ENCODE results near the gene LACTBL1.

Gene LACTBL1

GRCh38 chr1:22913421-22914141 is 59.1 kb downstream of the LACTBL1 start:
- DNase-seq (ENCODE audit: low read depth), result no peak

- DNase-seq (ENCODE audit: low read depth), result no peak
Observed at GRCh38 chr1:22912311-22912710, 60.4 kb downstream of the LACTBL1 start.

- DNase-seq (ENCODE audit: low read depth), result no peak
Observed at GRCh38 chr1:22910986-22911651, 61.5 kb downstream of the LACTBL1 start.

GRCh38 chr1:22910286-22910685 is 62.4 kb downstream of the LACTBL1 start:
- no peak for DNase-seq (ENCODE audit: low read depth)

GRCh38 chr1:22908880-22909426 is 63.7 kb downstream of the LACTBL1 start:
- DNase-seq (ENCODE audit: low read depth), result no peak

- DNase-seq (ENCODE audit: low read depth), result no peak
Observed at GRCh38 chr1:22907528-22907927, 65.1 kb downstream of the LACTBL1 start.

GRCh38 chr1:22906968-22907367 is 65.7 kb downstream of the LACTBL1 start:
- DNase-seq (ENCODE audit: low read depth), result no peak

GRCh38 chr1:22903113-22903512 is 69.6 kb downstream of the LACTBL1 start:
- DNase-seq (ENCODE audit: low read depth), result peak; percentile 33
